Measurements from ENCODE around the gene QSOX1. TPM values are rescaled to one million over a fixed set of nuclear protein-coding genes. Genes with fewer than 3 reads are reported as not detected.

Gene QSOX1
- total RNA-seq, 1 donor from 2014 or later: 139 TPM

- no peak for DNase-seq (ENCODE audit: low read depth, low spot score)
Measured at GRCh38 chr1:180234369-180235076, 79.9 kb downstream of the QSOX1 start.

GRCh38 chr1:180235077-180235501 lies 80.4 kb downstream of the QSOX1 start:
- DNase-seq (ENCODE audit: low read depth, low spot score): no peak

GRCh38 chr1:180235502-180236239 lies 81.0 kb downstream of the QSOX1 start:
- DNase-seq (ENCODE audit: low read depth, low spot score): no peak

- DNase-seq (ENCODE audit: low read depth, low spot score): no peak
Measured at GRCh38 chr1:180236698-180237509, 82.2 kb downstream of the QSOX1 start.

GRCh38 chr1:180237869-180238476 lies 83.3 kb downstream of the QSOX1 start:
- DNase-seq (ENCODE audit: low read depth, low spot score): no peak

GRCh38 chr1:180238675-180239074 lies 84.0 kb downstream of the QSOX1 start:
- no peak for DNase-seq (ENCODE audit: low read depth, low spot score)

GRCh38 chr1:180239145-180240096 lies 84.8 kb downstream of the QSOX1 start:
- DNase-seq (ENCODE audit: low read depth, low spot score): no peak

- no peak for DNase-seq (ENCODE audit: low read depth, low spot score)
Measured at GRCh38 chr1:180241716-180242544, 87.3 kb downstream of the QSOX1 start.

GRCh38 chr1:180243517-180244221 lies 89.0 kb downstream of the QSOX1 start:
- no peak for DNase-seq (ENCODE audit: low read depth, low spot score)

- no peak for DNase-seq (ENCODE audit: low read depth, low spot score)
Measured at GRCh38 chr1:180244840-180245239, 90.2 kb downstream of the QSOX1 start.

GRCh38 chr1:180246579-180246978 lies 91.9 kb downstream of the QSOX1 start:
- DNase-seq (ENCODE audit: low read depth, low spot score): no peak

- no peak for DNase-seq (ENCODE audit: low read depth, low spot score)
Measured at GRCh38 chr1:180247061-180247460, 92.4 kb downstream of the QSOX1 start.

GRCh38 chr1:180247580-180247979 lies 92.9 kb downstream of the QSOX1 start:
- no peak for DNase-seq (ENCODE audit: low read depth, low spot score)

- no peak for DNase-seq (ENCODE audit: low read depth, low spot score)
Measured at GRCh38 chr1:180248176-180248575, 93.5 kb downstream of the QSOX1 start.

GRCh38 chr1:180248731-180249681 lies 94.3 kb downstream of the QSOX1 start:
- no peak for DNase-seq (ENCODE audit: low read depth, low spot score)

GRCh38 chr1:180249725-180250498 lies 95.2 kb downstream of the QSOX1 start:
- peak; percentile 15 for DNase-seq (ENCODE audit: low read depth, low spot score)

- DNase-seq (ENCODE audit: low read depth, low spot score): no peak
Measured at GRCh38 chr1:180250499-180250770, 95.8 kb downstream of the QSOX1 start.
